ENCODE results near the gene CXCR5.
A peak's percentile ranks its signal among the peaks of the same experiment; 100 is the strongest.

The CXCR5 gene

DNA sequence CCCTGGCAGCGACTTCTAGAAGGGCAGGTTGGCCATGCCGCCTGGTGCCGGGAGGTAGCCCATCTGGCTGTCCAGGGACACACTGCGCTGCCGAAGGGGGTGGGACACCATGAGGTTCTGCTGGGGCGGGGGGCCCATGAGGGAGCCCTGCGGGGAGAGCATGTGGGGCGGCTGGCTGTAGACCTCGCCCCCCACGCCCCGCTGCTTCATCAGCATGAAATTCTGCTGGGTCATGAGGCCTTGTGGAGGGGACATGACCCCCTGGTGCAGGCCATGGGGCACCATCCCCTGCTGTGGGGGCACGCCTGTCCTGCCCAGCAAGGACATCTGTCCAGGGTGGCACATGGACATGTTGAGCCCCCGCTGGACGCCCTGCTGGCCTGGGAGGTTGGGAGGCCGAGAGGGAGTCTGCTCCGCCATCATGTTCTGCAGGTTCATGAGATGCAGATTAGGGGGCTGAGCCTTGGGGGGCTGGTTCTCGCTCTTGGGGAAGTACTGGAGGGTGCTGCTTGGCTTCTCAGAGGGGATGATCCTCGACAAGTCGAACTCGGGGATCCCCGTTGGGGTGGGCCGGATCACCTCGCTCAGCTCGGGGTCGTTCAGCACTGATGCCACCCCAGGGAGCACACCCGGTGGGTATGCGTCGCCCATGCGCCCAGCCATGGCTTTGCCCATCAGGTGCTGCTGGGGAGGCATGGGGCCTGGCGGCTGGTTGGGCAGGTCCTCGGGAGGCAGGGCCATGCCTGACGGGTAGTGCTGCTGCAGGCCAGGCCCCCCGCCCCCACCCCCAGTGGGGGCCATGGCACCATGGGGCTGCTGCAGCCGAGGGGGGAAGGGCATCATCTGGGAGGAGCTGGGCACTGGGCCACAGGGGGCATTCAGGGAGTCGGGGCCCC lies 15.0 kb downstream of the CXCR5 start:
- no peak for DNase-seq (ENCODE audit: low read depth in 2 of 2)

DNA sequence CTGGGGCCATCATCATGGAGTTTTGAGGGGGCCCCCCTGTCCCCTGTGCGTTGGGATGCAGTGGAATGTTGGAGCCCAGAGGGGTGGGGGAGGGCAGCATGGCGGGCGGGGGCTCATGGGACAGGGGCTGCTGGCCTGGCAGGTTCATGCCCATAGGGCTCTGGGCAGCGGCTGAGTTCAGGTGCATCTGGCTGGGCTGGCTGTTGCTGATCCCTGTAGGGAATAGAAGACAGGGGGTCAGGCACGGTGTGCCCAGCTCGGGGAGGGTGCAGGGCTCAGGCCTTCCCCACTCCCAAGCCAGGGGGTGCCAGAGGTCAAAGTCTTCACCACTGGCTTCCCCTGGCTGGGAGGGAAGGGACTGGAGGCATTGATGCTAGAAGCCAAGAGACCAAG lies 15.6 kb downstream of the CXCR5 start:
- no peak for DNase-seq (ENCODE audit: low read depth in 2 of 2)

DNA sequence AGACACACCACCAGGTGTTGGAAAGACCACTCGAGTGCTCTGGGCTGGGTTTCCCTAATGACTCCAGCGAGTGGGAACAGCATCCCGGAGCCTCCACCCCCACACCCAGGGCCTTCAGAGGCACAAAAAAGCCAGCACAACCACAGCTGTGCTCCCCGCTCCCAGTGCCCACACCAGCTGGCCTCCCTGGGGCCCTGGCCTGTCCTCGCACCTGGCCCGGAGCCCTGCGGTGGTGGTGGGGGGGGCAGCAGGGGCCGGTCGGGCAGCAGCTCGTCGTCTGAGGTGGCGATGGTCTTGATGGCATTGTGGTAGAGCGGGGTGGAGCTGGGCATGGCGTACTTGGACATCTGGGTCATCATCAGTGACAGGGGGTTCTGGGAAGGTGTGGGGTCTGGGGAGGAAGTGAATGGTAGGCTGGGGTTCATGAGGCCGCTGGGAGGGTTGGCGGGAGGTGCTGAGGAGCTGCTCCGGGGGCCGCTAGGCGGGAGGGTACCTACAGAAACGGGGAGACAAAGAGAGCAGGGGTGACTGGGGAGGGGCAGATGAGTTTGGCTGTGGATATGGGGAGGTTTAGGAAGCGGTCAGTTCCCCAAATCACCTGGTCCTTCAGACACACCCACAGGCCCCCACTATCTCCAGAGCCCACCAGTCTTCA lies 16.1 kb downstream of the CXCR5 start:
- DNase-seq (ENCODE audit: low read depth in 2 of 2): no peak

DNA sequence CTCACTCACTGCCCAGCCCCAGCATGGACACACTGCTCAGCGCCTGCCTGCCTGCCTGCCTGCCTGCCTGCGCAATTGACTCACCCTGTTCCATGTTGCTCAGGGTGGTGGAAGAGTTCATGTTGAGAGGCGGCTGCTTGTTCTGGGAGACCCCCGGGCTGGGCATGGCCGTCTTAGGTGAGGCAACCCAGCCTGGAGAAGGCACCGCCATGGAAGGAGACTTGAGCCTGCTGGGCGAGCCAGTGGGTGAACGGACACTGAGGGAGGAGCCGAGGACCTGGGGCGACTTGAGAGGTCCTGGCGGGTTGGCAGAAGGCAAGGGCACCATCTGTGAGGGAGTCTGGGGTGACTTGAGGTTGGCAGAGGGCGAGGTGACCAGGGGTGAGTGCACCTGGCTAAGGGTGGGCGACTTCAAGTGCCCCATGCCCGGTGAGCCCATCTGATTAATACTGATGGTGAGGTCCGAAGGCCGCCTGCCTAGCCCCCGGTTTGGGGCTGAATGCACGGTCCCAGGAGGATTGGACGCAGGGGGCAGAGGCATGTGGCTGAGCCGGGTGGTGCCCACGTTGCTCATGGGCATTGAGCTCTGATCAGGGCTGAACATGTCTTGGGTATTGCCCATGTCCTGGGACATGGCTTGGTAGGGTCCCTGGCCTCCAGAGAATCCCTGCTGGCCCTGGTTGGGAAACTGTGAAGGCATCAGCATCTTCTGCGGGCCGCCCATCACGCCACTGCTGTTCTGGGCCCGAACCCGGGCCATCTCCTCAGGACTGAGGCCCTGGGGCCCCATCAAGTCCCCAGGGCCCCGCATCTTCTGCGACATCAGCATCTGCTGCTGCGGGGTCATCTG lies 17.1 kb downstream of the CXCR5 start:
- DNase-seq (ENCODE audit: low read depth in 2 of 2): no peak

DNA sequence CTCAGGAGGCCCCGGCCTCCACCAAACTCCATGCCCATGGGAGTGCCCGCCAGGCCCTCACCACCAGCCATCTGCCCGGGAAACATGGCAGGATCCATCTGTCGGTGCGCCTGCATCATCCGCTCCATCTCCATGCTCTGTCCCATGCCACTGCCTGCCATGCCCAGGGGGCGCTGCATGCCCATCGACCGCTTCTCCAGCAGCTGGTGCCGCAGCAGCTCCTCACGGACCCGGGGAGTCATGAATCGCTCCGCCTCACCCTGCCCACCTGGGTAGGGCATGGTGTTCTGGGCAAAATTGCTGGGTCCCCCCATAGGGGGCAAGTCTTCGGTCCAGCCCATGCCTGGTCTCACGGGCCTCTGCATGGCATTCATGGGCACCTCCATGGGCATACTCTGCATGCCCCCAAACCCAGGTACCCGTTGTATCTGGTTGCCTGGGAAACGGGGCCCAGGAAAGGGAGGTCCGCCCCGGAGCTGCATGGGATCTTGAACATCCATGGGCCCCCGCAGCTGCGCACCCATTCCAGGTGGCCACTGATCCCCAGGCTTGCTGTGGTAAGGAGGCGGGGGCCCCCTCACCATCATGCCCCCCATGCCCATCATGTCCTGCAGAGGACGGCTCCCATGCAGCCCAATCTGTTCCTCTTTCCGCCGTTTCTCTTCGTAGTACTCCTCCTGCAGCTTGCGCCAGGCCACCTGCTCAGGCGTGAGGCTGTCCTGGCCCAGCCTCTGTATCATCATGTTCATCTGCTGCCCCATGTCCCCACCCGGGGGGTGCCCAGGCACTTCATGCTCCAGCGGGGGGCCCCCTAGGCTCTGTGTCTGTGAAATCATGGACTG lies 18.0 kb downstream of the CXCR5 start:
- no peak for DNase-seq (ENCODE audit: low read depth in 2 of 2)

DNA sequence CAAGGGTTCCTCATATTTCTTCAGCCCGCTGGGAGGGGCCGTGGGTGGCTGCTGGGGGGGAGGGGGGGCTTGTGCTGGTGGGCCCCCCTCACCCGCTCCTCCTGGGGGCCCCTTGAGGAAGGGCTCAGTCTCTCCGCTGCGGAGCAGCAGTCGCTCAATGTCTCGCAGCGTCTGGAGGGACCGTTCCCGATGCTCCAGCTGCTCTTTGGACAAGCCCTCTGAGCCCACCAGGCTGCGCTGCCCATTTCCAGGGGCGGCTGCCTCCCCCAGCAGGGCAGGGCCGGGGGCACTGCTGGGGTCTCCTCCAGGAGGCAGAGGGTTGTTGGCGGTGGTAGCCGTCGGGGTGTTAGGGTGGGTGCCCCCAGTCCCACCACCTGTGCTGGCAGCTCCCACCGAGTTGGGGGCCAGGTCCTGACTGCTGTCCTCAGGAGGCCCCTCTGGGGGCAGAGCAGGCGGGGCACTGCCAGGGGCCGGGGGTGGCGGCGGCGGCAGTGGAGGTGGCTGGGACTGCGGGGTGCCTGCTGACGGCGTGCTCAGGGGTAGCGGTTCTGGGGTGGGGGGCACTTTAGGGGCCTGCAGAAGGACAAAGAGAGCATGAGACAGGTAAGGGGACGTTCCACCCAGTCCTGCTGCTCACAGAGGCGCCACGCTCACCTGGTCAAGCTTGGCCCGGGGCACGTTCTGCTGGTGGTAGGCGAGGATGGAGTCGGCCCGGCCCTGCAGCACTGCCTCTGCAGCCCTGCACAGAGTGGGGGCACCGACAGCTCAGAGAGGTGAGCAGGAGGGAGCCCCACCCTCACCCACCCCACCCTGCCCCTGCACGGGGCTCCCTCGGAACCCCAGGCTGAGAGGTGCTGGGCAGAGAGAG lies 18.9 kb downstream of the CXCR5 start:
- no peak for DNase-seq (ENCODE audit: low read depth in 2 of 2)

DNA sequence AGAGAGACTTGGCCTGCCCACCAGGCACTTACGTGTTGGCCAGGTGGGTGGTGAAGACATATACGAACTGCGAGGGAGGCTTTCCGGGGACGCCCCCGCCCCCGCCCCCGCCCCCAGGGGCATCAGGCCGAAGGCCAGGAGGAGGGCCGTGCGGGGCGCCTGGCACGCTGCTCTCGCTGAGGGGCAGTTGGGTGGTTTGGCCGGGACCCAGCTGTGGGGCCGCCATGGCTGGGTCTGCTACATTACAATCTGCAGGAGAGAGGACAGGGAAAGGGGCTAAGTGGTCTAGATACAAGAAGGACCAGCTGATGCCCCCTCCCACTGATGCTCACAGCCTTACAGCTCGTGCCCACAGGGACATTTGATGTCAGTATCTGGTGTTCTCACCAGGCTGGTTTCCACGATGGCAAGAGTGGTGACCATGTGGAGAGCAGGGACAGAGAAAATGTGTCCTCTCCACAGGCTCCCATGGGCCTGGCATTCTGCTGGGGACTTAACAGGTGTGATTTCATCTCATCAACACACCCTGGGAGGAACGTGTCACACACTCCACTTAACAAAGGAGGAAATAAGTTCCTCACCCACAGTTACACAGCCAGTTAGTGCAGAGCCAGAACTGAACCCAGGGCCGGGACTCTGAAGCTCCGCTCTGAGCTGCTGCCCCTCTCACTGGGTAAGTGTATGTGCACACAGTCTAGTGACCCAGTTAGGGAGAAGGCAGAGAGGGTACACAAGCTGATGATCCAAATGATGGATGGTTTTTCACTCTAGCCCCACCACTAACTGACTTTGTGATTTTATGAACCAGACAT lies 19.7 kb downstream of the CXCR5 start:
- DNase-seq (ENCODE audit: low read depth in 2 of 2): no peak

DNA sequence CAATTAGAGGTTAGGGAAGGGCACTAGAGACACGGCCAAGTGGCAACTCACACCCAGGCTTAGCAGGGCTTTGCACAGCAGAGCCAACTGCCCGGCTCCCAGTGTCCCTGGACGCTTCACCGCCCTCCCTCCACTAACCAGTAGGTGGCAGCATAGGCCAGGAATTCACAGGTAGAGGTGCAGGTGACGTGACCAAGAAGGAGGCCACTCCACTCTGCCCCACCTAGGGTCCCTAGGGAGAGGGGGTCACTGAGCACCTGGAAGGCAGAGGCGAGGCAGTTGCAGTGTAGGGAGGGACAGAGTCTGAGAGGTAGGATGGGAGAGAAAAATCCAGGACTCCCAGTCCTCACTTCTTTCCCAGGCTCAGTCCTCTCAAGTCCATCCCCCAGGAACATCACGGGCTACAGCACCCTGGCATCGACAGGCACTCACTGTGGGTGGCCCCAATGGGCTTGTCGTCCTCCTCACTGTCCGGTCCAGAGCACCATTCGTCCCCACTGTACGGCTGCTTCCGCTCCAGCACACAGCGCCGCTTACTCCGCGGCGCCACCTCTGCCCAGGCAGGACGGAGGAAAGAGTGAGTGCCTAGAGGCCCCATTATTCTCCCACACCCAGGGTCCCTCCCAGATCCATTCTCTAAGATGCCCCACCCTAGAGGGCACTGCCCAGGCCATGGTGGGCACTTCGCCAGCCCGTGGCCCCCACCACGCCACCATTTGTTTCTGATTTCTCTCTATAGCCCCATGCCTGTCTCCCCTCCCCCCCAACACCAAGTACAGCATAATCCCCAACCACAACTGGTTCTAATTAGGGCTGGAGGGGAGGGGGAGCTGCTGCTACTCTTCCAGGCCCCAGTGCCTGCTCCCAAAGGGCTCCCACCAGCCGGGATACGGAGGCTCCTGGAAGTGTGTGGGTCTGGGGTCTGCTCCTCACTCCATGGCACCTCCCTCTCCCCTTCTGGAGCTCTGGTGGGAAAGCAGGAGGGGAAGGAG lies 23.7 kb downstream of the CXCR5 start:
- peak; percentile 76 to 77 for DNase-seq (ENCODE audit: low read depth in 2 of 2)

DNA sequence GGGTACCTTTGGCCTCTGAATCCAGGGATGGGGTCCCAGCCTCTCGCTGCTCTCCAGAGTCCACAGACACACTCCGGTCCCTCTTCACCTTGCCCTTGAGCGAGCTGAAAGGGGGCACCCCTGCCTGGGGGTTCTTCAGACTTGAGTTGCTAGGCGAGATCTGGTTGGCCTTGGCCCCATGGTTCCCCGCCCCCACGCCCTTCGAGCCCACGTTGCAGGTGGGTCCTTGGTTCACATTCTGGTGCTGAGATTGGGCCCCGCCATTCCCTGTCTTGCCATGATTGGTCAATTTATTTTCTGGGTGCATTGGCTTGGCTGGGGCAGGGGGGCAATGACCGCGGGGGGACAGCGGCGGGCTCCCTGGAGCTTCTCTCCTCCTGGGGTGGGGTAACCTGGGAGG lies 24.6 kb downstream of the CXCR5 start:
- DNase-seq (ENCODE audit: low read depth in 2 of 2): no peak

DNA sequence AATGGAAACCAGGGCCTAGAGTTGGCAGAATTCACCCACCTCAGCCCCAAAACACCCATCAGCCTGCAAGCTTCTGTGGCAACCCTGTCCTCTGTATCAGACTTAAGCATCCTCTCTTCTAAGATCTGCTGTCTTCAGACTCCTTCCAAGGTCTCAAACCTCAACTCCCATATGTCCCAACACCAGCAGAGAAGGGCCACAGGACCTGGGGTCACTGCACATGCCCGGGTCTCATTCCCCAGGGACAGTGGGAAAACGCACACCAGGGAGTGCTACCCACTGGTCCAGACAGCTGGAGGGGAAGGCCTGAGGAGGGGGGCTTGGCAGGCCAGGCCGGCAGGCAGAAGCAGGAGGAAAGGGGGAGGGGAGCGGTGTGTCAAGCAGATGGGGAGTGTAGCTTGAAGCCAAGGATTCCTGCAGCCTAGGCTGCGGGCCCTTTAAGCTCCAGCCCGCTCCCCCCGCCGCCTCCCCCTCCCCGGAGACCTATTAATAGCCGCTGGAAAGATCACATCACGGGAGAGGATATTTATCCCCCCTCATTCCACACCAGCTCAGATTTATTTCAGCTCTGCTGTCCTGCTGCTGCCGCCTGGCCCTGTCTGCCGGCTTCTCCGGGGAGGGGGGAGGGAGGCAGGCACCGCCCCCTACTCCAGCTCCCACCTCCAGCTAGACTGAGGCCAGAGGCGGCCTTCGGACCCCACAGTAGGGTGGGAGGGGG lies 25.4 kb downstream of the CXCR5 start:
- no peak for DNase-seq (ENCODE audit: low read depth in 2 of 2)

DNA sequence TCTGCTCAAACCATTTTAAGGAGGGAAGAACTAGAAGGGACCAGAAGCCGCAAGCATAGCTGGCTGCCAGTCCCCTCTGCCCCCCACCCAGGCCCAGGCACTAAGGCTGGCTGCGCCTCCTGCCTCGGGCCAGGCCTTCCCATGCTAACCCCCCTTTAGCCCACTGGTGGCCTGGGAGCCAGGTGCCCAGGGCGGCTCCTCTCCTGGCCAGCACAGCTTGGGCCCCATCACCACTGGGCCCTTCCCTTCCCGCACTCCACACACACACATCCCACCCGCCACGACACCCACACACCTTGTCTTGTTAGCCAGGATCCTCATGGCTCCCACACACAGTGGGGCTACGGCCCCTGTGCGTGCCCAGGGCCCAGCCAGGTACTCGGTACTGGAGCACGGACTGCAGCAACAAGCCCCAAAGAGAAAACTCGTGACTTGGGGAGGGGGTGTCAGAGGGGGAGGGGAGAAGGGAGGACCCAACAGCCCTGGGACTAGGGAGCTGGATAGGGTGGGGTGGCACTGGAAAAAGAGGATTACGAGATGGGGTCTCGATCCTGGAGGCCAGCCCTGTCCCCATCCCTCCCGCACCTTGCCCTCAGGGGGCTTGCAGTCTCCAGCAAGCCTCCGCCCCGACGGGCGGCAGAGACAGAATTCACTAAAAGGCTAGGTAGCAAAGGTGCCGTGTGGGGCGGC lies 26.1 kb downstream of the CXCR5 start:
- DNase-seq (ENCODE audit: low read depth in 2 of 2): no peak

DNA sequence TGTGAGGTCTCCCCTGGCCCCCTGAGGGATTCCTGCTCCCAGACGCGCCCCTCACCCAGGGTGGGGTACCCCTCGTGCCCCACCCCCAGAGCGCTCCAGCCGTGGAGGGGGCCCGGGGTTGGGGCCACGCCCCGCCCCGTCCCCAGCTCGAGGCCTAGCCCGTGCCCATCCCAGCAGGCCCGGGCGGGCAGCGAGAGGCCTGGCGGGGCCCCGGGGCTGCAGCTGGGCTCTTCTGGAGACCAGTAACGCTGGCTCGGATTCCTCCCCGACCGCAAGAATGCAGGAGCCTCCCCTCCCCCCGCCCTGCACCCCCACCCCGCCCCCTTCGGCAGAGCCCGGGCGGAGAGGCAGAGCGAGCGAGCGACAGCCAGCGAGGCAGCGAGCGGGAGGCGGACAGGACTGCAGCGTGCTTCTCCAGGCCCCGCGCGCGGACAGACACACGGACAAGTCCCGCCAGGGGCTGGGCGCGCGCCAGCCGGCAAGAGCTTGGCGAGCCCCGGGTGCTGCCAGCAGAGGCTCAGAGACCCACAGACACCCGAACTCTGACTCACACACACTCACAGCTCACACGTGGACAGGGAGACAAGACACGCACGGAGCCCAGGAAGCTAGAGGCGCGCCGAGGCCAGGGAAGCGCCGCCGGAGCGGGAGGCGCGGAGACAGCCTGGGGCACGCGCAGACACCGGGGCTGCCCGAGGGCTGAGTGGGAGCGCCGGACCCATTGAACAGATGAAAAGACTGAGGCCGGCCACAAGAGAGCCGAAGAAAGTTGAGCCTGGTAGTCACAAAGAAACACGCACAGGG lies 26.8 kb downstream of the CXCR5 start:
- no peak for DNase-seq (ENCODE audit: low read depth in 2 of 2)

DNA sequence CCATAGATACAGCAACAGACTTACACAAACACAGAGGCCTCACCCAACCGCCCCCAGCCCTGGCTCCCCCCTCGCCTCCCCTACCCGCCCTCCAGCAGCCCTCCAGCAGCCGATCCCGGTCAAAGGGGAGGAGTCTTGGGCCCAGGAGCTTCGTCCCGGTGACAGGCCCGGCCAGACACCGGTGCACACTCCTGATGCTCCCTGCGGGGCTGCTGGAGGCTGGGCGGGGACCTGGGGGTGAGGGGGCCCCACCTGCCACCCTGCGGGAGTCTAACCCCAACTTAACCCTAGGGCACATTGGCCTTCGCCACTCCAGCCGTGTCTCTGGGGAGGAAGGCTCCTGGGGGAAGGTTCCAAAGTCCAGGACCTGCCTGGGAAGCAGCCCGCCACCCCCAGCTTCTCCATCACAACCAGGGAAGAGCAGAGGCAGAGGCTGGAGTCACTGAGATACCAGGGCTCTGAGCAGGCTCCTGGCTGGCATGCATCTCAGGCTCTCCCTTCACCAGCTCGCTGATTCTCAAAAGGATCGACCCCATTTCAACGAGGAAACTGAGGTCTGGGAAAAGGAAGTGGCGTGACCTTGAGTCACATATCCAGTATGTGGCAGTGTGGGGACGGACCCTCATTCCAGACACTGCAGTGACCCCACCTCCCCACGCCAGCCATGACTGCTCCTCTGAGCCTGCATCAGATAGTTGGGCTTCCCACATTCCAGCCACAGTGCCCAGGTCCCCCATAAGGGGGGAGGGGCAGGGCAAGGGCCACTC lies 27.6 kb downstream of the CXCR5 start:
- no peak for DNase-seq (ENCODE audit: low read depth in 2 of 2)

DNA sequence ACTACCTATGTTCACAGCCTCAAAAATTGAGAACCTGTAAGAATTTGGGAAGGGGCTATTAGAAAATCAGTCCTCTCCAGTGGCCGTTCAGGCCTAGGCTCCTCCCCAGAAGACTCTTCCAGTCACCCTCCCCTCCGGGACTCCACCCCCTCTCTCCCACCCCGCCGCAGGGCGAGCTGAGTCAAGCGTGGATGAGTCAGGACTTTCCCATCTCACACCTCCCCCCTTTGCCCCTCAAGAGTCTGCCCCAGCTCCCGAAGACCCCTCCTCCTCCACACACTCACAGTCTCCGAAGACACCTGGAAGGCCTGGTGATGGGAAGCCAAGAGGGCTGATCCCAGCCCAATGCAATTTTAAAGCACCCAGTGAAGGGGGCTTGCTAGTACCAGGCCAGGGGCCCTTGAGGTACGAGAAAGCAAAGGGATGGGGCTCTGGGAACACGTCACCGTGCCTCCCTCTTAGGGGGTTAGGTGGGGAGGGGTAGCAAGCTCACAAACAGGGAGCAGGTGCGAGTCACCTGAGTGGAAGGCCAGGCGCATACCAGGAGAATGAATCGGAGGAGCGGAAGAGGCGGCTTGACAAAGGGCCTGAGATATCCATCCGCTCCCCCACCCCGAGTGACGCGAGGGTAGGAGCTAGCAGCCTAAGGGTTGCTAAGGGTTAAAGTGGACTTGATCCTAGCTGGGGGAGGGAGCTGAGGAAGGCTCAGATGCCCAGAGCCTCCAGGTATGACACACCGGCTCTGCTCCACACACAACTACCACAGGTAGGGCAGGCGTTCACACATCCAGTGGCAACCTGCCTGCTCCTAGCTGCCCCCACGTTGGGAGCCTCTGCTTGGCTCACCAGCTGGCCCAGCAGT lies 28.4 kb downstream of the CXCR5 start:
- DNase-seq (ENCODE audit: low read depth in 2 of 2): peak; percentile 74 to 81

Data from stimulated activated CD8-positive, alpha-beta memory T cell treated with anti-CD3 and anti-CD28 coated beads, Interleukin-15, amount 100 ng/mL, for 48 hours (primary cell).